Measurements from ENCODE around the gene PADI6. TPM values are rescaled to one million over a fixed set of nuclear protein-coding genes. Genes with fewer than 3 reads are reported as not detected.
A peak's percentile ranks its signal among the peaks of the same experiment; 100 is the strongest.

The PADI6 gene
- total RNA-seq, 4 donors from 2014 or later, result not detected

DNA sequence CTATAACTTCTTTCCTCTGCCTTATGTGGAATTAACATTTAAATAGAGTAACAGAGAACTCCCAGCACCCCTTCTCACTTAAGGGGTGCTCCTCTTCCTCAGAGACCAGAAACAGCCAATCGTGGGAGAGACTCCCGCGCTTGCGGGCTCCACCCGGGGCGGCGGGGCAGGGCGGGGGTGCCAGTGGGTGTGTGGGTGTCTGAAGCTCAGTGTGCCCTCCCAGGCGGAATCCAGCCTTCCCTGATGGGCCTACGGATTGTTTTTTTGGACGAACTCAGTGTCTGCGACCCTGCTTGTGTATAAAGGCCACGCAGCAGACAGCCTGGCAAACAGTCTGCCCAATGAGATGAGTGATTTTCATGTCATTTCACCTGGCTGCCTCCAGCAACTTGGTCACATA, 61.3 kb downstream of the PADI6 start:
- Histone ChIP-seq H3K4me3 (no peak overlapping the region), H3K27me3 (no peaks in the 10 kb centered on the region), H3K9me3 (no peaks in the 10 kb centered on the region), H3K27ac (no peak overlapping the region), H3K36me3 (peaks cover 0 to 39% of the 10 kb centered on the region in 2 donors), H3K4me1 (peaks cover 0 to 16% (median 9%) of the 10 kb centered on the region in 3 donors)
- no peak for ATAC-seq
- TF ChIP-seq, protein P1, sequence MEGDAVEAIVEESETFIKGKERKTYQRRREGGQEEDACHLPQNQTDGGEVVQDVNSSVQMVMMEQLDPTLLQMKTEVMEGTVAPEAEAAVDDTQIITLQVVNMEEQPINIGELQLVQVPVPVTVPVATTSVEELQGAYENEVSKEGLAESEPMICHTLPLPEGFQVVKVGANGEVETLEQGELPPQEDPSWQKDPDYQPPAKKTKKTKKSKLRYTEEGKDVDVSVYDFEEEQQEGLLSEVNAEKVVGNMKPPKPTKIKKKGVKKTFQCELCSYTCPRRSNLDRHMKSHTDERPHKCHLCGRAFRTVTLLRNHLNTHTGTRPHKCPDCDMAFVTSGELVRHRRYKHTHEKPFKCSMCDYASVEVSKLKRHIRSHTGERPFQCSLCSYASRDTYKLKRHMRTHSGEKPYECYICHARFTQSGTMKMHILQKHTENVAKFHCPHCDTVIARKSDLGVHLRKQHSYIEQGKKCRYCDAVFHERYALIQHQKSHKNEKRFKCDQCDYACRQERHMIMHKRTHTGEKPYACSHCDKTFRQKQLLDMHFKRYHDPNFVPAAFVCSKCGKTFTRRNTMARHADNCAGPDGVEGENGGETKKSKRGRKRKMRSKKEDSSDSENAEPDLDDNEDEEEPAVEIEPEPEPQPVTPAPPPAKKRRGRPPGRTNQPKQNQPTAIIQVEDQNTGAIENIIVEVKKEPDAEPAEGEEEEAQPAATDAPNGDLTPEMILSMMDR (IDR thresholded peaks at IDR 0.05), result no peak
- no peak for TF ChIP-seq POLR2AphosphoS5 (IDR thresholded peaks at IDR 0.05)
- no peak for TF ChIP-seq EP300 (IDR thresholded peaks at IDR 0.05)
- no peak for TF ChIP-seq POLR2A (IDR thresholded peaks at IDR 0.05)
- WGBS, 2 donors (ENCODE audit: low coverage in 1 of 2), result no CpG with 5 or more reads among the region's 13 CpGs

DNA sequence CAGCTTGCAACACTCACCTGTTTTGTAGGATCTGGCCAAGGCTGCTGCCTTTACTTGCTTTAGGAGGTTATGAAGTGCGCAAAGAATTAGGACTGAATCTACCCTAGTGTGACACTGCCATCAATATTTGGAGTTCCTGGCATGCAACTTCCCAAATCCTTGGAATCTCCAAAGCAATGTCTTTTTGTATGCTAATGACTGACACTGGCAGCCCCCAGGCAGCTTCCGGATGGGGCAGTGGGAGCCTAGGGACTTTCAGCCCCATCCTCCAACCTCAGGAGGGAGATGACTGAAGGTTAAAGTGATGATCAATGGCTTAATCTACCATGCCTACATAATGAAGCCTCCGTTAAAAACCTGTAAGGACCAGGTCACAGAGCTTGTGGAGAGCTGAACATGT, 62.0 kb downstream of the PADI6 start:
- Histone ChIP-seq H3K27ac (no peak overlapping the region), H3K36me3 (peaks cover 0 to 31% of the 10 kb centered on the region in 2 donors), H3K4me3 (no peak overlapping the region), H3K4me1 (peaks cover 0 to 22% (median 9%) of the 10 kb centered on the region in 3 donors), H3K9me3 (no peaks in the 10 kb centered on the region), H3K27me3 (no peaks in the 10 kb centered on the region)
- WGBS, 2 donors (ENCODE audit: low coverage in 1 of 2), result 73% methylated on average over 2 of the region's 3 CpGs; no CpG with 5 or more reads in 1 of the 2 donors
- no peak for ATAC-seq
- TF ChIP-seq, protein P1 (IDR thresholded peaks at IDR 0.05), result no peak
- TF ChIP-seq POLR2A (IDR thresholded peaks at IDR 0.05) (no peak), POLR2AphosphoS5 (IDR thresholded peaks at IDR 0.05) (no peak), EP300 (IDR thresholded peaks at IDR 0.05) (no peak)

DNA sequence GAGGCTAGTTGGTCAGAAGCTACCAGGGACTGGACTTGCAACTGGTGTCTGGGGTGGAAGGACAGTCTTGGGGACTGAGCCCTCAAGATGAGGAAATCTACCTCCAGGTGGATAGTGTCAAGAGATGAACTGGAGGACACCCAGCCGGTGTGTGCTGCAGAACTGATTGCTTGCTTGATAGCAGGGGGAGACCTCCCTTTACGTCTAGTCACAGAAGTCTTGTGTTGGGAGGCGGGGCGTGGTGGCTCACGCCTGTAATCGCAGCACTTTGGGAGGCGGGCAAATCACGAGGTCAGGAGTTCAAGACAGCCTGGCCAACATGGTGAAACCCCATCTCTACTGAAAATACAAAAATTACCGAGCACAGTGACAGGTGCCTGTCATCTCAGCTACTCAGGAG, 62.6 kb downstream of the PADI6 start:
- Histone ChIP-seq H3K4me3 (no peak overlapping the region), H3K4me1 (peaks cover 0 to 24% (median 9%) of the 10 kb centered on the region in 3 donors), H3K27ac (no peak overlapping the region), H3K9me3 (no peaks in the 10 kb centered on the region), H3K36me3 (peaks cover 0 to 28% of the 10 kb centered on the region in 2 donors), H3K27me3 (no peaks in the 10 kb centered on the region)
- ATAC-seq, result no peak
- TF ChIP-seq POLR2A (IDR thresholded peaks at IDR 0.05) (no peak), EP300 (IDR thresholded peaks at IDR 0.05) (no peak), POLR2AphosphoS5 (IDR thresholded peaks at IDR 0.05) (no peak)
- TF ChIP-seq, protein P1 (IDR thresholded peaks at IDR 0.05), result no peak
- 88% methylated on average over 6 of the region's 9 CpGs; no CpG with 5 or more reads in 1 of the 2 donors for WGBS, 2 donors (ENCODE audit: low coverage in 1 of 2)

DNA sequence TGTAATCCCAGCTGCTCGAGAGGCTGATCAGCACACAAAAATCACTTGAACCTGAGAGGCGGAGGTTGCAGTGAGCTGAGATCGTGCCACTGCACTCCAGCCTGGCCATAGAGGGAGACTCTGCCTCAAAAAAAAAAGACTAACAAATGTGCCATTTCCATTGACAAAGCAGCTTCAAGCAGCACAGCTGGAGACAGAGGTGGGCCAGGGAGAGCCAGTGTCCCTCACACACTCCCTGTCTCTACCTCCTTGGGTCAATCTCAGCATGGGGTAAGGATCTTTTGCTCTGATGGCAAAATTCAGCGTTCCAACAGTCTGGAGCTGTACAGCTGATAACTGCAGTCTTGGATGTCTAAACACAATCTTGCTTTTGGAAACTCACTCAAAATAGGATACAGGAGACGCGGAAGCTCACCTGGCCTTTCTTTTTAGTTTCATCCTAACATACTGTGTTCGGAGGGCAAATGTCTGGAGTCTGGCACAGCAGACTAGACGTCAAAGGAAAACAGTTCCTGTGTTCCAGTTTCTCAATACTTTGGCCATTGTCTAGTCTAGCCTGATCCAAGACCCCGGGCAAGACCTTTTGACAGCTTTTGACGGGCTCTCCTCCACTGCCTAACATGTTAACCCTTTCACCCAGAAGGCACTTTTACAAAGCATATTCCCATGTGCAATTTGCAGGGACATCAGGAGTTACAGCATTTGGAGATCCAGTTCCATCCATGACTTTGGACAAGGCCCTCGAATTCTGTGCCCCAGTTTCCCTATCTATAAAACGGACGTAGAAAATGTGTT, 64.6 kb downstream of the PADI6 start:
- TF ChIP-seq POLR2AphosphoS5 (IDR thresholded peaks at IDR 0.05), result no peak
- TF ChIP-seq, protein P1 (IDR thresholded peaks at IDR 0.05), result no peak
- no peak for TF ChIP-seq POLR2A (IDR thresholded peaks at IDR 0.05)
- no peak for TF ChIP-seq EP300 (IDR thresholded peaks at IDR 0.05)
- peak overlapping the region; percentile 44 to 80 for H3K4me3 ChIP-seq
- H3K9me3 ChIP-seq, result no peaks in the 10 kb centered on the region
- peaks cover 0 to 35% (median 16%) of the 10 kb centered on the region in 3 donors for H3K4me1 ChIP-seq
- H3K27me3 ChIP-seq, result no peaks in the 10 kb centered on the region
- ATAC-seq, result no peak
- peaks cover 0 to 28% of the 10 kb centered on the region in 2 donors for H3K36me3 ChIP-seq
- peak overlapping the region in 3 of 4 donors; percentile 79 to 87 (median 84) for H3K27ac ChIP-seq
- WGBS, 2 donors (ENCODE audit: low coverage in 1 of 2), result 38 to 40% methylated on average over 12 of the region's 13 CpGs

DNA sequence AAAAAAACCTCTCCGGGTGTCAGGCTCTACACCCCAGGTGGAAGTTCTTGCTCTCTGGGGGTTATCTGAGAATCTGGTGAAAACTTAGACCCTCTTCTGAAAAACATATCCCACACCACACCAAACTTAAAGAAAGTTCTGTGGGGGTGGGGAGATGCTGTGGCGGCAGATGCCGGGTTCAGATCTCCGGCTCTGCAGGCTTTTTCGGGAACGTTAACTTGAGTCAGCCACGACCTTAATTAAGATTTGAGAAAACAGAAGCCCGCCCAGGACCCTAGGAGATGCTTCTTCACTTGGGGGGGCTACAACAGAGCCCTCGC, 65.2 kb downstream of the PADI6 start:
- Histone ChIP-seq H3K9me3 (no peaks in the 10 kb centered on the region), H3K4me3 (peak overlapping the region; percentile 44 to 80), H3K27me3 (no peaks in the 10 kb centered on the region), H3K4me1 (peaks cover 0 to 35% (median 16%) of the 10 kb centered on the region in 3 donors), H3K36me3 (peaks cover 0 to 26% of the 10 kb centered on the region in 2 donors), H3K27ac (peak overlapping the region; percentile 18 to 87 (median 82))
- ATAC-seq, result no peak
- no peak for TF ChIP-seq POLR2AphosphoS5 (IDR thresholded peaks at IDR 0.05)
- peak in 1 of 2 donors; percentile 27 for TF ChIP-seq POLR2A (IDR thresholded peaks at IDR 0.05)
- WGBS, 2 donors (ENCODE audit: low coverage in 1 of 2), result 0 to 7% methylated on average over 1 to 3 of the region's 9 CpGs

All from gastroesophageal sphincter (tissue), 4 donors.